Measurements from ENCODE around the gene POLR1A.

- TF ChIP-seq, protein P1, sequence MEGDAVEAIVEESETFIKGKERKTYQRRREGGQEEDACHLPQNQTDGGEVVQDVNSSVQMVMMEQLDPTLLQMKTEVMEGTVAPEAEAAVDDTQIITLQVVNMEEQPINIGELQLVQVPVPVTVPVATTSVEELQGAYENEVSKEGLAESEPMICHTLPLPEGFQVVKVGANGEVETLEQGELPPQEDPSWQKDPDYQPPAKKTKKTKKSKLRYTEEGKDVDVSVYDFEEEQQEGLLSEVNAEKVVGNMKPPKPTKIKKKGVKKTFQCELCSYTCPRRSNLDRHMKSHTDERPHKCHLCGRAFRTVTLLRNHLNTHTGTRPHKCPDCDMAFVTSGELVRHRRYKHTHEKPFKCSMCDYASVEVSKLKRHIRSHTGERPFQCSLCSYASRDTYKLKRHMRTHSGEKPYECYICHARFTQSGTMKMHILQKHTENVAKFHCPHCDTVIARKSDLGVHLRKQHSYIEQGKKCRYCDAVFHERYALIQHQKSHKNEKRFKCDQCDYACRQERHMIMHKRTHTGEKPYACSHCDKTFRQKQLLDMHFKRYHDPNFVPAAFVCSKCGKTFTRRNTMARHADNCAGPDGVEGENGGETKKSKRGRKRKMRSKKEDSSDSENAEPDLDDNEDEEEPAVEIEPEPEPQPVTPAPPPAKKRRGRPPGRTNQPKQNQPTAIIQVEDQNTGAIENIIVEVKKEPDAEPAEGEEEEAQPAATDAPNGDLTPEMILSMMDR (IDR thresholded peaks at IDR 0.05; ENCODE audit: low read depth, low read length, poor library complexity, severe bottlenecking) = no peak
- TF ChIP-seq EZH2phosphoT487 (IDR thresholded peaks at IDR 0.05; ENCODE audit: borderline replicate concordance, low read length) = no peak
Observed at GRCh38 chr2:86143307-86143706, 37.6 kb upstream of the POLR1A start.
